GM19043 (cell line): Measurements from ENCODE around the gene EEFSEC.

Experiments
- ATAC-seq: cut with Tn5 transposase; IDR thresholded peaks from one replicate; pipeline ENCODE4 v1.9.1; 2021; ENCODE audit warnings: low read depth; ENCODE audit not compliant: unreplicated experiment

The EEFSEC gene

DNA sequence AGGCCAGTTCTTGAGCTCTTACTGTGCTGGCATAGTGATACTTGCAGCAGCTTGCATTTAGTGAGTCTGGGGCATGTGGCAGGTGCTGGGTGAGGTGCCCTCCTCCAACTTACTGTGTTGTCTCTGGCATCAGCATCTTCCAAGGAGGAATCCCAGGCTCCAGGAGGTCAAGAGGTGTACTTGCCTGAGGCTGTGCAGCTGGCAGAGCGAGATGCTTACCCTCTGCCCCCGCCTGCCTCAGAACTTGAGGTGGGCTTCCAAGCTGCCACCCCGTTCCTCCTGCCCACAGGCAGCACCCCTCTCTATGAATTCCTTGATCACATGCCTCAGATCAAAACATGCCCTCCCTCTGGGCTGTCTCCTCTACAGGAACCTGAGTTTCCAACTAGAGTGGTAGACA is 86.0 kb downstream of the EEFSEC start:
- no peak for ATAC-seq

DNA sequence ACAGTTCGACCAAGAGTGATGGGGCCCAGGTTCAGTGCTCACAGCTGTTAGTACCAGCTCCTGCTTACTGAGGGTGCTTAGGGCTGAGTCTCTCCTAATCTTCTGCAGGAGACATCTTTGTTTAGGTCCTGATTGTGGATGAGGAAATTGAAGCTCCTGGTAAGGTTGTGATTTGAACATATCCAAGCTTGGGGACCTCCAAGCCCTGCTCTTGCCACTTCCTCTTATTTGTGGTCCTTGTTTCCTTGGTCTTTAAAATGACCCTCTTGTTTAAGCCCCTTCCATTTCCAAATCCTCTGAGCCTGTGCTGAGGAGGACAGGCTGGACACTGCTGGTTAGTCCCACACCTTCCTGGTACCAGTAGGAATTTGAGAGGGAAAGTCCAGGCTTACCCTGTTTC is 87.0 kb downstream of the EEFSEC start:
- no peak for ATAC-seq

DNA sequence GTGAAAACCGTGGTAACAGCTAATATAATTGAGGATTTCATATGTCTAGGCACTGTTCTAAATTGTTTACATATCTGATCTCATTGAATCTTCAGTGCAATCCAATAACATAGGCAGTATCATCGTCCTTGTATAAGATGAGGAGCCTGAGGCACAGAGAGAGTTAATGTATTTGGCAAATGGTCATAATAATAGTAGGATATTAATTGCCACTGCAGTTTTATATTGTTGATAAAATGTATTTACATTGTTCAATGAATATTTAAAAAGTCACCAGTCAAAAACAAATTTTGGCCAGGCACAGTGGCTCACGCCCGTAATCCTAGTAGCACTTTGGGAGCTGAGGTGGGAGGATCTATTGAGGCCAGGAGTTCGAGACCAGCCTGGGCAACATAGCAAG is 88.5 kb downstream of the EEFSEC start:
- ATAC-seq = no peak

DNA sequence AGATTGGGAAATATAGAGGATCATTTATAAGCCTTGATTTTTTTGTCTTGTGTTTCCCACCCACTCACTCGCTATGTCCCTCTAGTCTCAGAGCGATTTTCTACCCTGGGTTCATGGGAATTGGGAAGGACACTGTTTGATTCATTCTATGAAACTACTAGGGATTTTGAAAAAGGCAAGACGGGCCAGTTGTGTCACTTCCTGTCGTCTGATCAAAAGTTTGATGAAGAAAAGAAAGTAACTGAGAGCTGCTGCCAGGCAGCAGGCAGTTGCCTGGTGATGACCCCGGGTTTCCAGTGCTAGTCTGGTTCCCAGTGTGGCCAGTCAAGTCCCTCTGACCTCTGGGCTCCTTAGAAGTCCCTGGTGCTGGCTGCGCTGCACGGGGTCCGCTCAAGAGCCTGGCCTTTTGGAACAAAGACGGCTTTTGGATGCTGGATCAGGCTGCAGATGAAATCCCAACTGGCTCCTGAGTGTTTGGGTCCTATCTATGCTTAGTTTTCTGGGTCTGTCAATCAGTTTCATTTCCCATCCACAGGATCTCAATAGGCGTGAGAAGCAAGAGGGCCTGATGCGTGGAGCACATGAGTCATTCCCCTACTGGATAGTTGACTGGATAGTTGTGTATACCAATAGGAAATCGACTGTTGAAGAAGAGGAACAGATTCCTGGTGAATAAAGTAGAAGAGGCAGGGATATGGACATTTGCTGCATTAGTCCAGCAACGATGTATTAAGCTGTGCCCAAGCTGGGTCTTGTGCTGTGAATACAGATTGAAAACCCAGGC is 89.7 kb downstream of the EEFSEC start:
- no peak for ATAC-seq

DNA sequence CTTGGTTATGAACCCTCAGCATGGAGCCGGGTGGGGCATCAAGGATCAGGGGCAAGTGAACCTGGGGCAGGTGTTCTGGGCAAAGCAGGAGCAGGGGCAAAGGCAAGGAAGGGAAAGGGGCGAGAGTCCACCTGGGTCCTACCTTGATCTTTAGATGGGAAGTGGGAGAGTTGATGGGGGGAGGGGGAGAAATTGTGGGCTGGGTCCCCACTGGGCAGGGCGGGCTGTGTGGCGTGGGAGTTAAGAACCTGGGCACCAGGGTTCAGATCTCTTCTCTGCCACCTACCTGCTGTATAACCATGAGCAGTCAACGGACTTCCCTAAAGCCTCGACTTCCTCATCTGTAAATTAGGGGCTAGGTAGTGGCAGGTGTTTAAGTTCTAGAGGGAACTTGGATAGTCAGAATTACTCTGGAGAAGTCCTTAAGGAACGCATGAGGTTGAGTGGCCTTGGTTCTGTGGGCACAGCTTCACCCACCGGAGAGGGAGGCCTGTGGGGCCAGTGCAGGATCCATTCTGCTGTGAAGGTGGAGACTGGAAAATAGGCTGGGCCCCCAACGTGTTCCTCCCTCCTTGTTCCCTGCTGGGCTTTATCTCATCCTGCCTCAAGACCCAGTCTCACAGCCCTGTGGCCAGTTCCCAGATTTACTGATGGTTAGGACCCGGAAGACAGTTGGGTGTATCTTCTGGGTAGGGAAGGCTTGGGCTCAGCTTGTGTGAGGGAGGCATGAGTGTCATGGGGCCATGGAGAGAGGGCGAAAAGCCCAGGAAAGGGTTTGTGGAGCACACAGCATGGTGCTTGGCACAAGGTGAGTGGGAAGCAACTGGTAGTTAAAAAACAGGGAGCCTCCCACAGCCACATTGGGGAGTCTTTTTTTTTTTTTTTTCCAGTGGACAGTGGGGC is 90.6 kb downstream of the EEFSEC start:
- ATAC-seq = no peak

DNA sequence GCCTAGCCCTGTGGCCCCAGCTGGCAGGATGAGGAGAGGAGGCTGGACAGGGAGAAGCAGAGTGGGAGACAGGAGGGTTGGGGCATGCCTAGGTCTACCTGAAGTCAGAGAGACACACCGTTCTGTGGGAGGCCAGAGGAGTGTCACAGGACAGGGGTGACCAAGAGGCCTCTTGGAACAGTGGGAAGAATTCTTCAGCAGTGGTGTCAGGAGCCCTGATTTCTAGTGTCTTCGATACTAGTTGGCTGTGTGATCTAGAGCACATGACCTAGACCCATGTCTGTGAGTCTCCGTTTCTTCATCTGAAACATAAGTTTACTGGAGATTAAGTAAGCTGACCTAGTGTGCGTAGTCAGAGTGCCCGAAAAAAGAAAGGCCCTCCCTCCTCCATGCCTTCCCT is 92.2 kb downstream of the EEFSEC start:
- ATAC-seq = no peak

DNA sequence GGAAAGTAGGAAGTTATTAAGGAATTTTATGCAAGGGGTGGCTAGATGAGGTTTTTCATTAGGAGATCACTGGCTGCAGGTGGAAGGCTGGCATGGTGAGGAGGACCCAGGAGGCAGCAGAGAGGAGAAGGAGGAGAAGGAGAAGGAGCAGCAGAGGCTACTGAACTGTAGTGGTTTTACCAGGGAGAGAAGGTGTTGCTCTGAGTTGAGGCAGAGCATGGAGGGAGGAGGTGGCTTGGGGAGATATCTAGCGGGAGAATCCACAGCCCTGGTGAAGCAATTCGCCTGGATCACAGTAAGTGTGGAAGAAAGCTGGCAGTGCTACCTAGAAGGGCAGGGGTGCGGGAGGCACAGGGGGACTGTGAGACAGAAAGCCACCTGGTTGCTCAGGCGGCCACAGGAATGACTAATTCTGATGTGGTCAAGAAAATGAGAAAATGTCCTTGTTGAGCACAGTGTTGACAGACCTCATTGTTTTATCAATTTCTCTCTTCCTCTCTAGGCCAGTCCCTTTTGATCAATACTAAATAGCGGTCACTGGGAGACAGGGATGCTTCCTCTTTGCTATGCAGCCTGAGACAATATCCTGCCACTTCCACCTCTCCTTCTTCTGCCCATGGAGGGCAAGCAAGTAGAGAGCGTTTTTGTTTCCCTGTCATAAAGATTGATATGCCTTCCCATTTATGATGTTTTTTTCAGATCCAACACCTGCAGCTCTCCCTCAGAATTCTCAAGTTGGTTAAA is 94.6 kb downstream of the EEFSEC start:
- ATAC-seq = no peak

DNA sequence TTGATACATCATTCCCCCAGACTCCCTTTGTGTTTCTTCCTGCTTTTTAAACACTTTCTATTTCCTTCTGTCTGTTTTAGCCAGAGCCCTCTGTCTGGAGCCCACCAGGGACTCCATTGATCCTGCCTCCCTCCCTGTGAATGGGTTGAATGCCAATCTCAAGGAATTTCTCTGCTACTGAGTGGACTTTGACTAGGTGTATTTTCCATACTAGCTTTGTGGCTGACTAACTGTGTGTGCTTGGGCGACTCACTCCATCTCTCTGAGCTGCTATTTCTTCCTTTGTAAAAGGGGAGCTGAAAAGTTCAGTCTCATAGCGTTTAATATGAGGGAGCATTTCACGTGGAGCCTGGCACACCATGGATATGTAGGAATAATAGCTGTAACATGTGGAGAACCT is 98.8 kb downstream of the EEFSEC start:
- no peak for ATAC-seq

DNA sequence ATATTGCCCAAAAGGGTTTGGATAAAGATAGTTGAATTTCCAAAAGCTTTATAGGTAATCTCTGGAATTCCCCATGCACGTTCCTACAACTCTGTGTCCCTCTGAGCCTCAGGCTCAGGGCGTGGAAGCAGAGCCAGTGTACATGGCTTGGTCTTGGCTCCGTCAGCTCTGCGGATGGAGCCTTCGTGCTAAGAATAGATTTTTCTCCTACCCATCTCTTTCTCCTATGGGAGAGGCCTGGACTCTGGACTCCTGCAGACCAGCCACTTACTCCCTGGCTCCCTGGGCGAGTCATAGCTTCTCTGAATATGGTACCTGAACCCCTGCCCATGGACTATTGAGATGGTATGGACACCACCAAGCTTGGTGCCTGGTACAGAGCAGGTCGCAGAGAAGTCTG is 99.9 kb downstream of the EEFSEC start:
- ATAC-seq = no peak

DNA sequence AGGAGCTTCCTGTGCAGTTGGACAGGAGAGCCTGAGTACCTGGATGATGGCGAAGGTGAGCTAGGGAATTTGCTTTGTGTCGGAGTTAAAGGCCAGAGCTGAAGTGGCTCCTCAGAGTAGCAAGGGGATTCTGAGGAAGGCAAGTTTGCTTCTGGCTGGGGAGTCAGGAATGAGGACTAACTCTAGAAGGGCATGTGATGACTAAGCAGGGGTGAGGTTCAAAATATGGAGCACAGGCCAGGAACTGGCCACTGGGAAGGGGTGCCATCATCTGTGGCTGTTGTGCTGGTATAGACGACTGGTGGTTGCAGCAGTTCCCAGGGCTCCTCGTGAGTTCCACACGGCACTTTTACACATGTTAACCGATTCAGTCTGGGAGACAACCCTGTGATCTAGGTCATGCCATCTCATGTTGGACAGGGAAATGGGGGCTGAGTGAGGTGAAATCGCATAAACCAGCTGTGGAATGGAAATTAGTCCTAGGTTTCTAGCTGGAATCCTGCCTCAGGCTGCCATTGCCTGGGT is 100.8 kb downstream of the EEFSEC start:
- ATAC-seq = no peak

DNA sequence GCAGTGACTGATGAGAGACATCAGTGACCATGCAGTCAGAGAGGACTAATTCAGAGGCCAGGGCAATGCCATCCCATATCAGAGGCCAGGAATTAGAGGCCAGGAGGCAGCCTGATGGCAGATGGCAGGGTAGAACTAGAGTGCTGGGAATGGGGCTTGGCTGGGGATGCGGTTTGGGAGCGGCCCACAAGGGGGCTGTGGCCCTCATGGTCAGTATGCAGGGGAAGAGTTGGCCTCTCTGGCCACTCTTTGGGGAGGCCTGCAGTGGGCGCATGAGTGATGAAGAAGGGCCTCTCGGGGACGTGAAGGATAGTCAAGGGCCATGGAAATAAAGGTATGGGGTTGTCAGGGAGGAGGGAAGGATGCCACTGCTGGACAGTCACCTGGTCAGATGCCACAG is 101.7 kb downstream of the EEFSEC start:
- ATAC-seq = no peak

DNA sequence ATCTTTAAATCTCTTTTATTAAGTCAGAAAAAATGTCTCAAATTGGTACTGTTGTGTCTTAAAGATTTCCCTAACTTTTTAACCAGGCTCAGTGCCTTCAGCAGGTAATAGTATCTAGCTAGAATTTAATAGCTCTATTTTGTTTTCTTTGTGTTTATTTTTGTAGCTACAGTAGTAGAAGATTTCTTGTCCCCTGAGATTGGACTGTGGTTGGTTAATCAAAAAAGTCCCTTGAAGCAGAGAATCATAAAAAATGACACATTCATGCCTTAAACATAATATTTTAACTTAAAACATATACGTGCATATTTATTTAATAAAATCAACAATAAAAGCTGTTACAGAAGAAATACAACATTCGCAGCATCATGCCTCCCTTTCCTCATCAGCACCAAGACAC is 102.8 kb downstream of the EEFSEC start:
- ATAC-seq = no peak

DNA sequence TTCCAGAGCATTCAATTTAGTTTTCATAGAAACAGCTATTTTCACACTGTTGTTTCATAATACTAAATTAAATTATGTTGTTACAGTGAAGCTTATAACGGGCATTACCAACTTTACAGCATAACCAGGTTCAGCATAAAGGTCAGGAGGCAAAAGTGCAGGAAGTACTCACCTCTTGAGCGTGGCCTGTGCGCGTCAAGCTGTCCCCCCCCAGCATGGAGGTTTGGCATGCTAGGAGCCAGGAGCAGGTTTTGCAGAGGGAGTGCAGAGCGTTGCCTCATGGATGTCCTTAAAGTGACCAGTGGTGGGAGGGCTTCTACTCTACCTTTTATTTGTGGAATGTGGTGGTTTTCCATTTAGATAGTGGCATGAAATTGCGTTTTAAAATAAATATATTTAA is 104.4 kb downstream of the EEFSEC start:
- no peak for ATAC-seq

DNA sequence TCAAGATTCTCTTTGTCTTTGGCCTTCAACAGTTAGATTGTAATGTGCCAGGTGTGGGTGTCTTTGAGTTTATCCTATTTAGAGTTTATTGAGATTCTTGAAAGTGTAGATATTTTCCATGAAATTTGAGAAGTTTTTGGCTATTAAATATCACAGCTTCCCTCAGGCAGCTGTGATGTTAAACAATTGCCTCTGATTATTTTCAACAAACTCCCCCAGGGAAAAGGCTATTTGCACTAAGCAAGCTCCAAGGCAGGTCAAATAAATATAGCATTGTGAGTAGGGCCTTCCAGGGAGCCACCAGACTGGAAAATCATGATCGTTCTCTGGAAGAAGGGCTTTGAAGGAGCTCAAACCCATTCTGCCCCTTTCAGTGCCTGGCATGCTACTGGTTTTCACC is 107.0 kb downstream of the EEFSEC start:
- ATAC-seq = no peak

DNA sequence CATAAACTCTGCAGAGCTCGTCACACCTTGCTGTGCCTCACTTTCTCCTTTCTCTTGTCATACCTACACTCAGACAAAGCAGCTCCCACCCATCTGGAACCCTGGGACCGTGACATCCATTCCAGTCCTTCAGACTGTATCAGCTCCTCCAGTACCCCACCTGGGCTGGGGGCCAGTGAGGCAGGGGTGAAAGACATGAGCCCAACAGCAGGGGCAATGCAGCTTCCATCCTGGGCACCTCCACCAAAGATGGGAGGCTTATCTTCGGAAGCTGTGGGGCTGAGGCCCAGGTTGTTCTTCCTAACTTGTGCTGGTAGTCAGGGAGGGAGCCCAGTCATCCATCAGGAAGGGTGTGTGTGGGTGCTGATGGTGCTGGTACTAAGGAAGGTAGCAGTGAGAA is 109.2 kb downstream of the EEFSEC start:
- no peak for ATAC-seq

DNA sequence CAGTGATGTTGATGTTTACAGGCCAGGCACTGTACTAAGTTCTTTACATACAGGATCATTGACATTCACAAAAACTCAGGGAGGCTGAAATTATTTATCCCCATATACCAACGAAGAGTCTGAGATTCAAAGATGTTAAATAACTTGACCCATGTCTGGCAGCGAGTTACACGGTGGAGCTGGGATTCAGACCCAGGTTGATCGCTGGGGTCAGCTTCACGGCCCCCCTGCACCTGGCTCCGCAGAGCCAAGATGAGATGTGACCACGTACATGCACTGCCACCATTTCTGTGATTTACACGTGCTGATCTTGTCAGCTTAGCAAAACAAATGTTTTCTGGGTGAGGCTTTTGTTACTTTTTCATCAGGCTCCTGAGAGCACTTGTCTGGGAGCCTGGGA is 109.8 kb downstream of the EEFSEC start:
- ATAC-seq = no peak

DNA sequence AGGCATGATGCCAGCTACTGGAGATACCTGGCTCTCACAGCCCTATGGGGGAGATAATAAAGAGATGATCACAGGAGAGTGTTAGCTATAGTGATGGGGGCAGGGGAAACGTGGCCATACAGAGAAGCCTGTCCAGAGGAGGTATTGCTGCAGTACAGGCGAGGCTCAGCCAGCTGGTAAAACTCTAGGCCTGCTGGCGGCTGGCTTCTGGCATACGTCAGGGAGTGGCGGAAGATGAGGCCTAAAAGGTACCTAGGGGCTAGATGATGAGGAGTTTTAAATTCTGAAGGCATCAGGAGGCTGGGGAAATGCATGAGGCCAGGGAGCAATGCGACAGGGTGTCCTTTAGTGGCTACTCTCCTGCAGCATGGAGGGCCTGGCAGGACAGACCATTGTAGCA is 110.7 kb downstream of the EEFSEC start:
- ATAC-seq = no peak

DNA sequence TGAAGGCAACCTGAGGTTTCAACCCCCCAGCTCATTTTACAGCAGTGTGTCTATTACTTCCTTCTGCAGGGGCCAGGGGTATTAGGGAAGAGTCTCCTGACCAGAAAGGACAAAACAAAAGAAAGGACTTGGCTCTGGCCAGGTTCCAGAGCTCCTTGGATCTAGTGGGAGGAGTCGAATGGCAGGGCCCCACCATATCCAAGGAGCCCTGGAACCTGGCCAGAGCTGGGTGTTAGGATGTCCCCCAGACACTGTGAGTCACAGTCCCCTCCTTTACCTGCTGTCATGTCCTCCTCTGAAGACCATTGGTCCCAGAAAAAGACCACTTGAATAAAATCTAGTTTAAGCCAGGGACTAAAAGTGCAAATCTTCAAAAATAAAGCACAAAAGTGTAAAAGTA is 113.2 kb downstream of the EEFSEC start:
- no peak for ATAC-seq

DNA sequence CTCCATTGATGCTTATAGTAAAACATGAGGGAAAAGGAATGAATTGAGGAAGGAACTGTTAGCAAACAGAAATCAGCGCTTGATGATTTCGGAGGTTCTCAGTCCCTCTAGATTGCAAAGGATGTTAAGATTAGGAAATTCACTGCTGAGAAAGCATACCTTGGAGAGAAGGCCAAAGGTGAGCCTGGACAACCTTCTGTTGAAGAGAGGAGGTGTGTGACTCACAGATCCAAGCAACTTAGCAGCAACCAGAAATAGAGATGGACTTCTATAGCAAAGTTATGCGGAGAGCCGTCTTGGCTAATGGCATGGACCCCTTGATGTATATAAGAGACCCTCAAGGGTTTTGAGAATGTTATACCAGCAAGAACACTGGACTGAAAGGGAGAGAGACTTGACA is 114.3 kb downstream of the EEFSEC start:
- no peak for ATAC-seq

DNA sequence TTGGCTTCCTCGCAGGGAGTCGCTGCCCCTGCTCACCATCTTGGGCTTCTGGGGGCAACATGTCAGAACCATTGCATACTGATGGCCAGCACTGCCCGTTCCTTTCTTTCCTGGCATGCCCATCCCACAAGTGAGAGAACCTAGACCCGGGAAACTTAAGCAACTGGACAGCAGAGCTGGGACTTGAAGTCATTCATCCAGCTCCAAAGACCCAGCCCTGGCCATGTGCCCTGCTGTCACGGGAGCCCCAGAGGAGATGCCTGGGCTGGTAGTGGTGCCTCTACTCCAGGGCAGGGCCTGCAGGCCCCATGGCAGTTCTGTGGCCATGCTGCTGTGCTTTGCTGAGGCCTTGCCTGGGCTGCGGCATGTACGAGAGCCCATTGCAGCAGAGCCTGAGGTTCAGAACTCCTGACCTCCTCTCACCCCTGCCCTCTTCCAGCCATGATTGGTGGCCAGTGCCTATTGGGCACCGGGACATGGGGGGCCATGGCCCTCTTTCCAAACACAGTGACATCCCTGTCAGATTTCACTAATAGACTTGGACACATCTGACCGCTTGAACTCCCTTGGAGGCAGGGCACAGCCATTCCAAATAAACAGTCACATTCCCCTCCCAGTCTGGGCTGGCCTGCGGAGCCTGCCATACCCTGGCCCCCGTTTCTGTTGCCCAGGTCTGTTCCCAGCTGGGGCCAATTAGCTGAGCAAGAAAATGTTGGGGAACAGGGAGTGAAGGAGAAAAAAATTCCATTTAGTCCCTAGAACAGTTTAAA is 115.9 kb downstream of the EEFSEC start:
- ATAC-seq = no peak
